SK-N-SH treated with all-trans-retinoic acid at 6 μM for 48 hours (cell line): ENCODE data around the gene CCDC63.

ENCODE experiments used
- ARNTL ChIP-seq: fragments of 450-650 bp; formaldehyde crosslinking; IDR thresholded peaks from 2 replicates; pipeline ENCODE4 v1.5.0; 2020; ENCODE audit warnings: low read depth, mild to moderate bottlenecking, moderate library complexity, borderline replicate concordance
- BACH2 ChIP-seq: fragments of 250-450 bp; sonication (Bioruptor Pico); IDR thresholded peaks from 2 replicates; pipeline ENCODE4 v1.9.0; 2021; ENCODE audit warnings: mild to moderate bottlenecking, borderline replicate concordance
- GLIS3 ChIP-seq: fragments of 250-450 bp; sonication (Bioruptor Pico); IDR thresholded peaks from 2 replicates; pipeline ENCODE4 v1.5.0; 2020; ENCODE audit warnings: mild to moderate bottlenecking, moderate library complexity
- ISL1 ChIP-seq: fragments of 250-450 bp; sonication (Bioruptor Pico); IDR thresholded peaks from 2 replicates; pipeline ENCODE4 v2.1.2; 2022; ENCODE audit warnings: mild to moderate bottlenecking, moderate library complexity
- PPARA ChIP-seq: fragments of 250-450 bp; sonication (Bioruptor Pico); IDR thresholded peaks from 2 replicates; pipeline ENCODE4 v1.5.0; 2020; ENCODE audit warnings: mild to moderate bottlenecking, borderline replicate concordance
- RARB ChIP-seq: fragments of 250-450 bp; sonication (Bioruptor Pico); IDR thresholded peaks from 2 replicates; pipeline ENCODE4 v1.8.0; 2021; ENCODE audit warnings: mild to moderate bottlenecking, moderate library complexity
- ZC3H10 ChIP-seq: fragments of 250-450 bp; sonication (Bioruptor Pico); IDR thresholded peaks from 2 replicates; pipeline ENCODE4 v1.5.1; 2021; ENCODE audit warnings: mild to moderate bottlenecking, moderate library complexity
- ZFP3 ChIP-seq: fragments of 250-450 bp; sonication (Bioruptor Pico); IDR thresholded peaks from 2 replicates; pipeline ENCODE4 v1.5.0; 2020; ENCODE audit warnings: mild to moderate bottlenecking, moderate library complexity
- ZFP30 ChIP-seq: fragments of 450-650 bp; formaldehyde crosslinking; IDR thresholded peaks from 2 replicates; pipeline ENCODE4 v1.5.0; 2022; ENCODE audit warnings: mild to moderate bottlenecking, moderate library complexity
- ZNF565 ChIP-seq: fragments of 450-650 bp; formaldehyde crosslinking; conservative IDR thresholded peaks from 2 replicates; pipeline ENCODE4 v1.5.0; 2020; ENCODE audit warnings: low read depth, mild to moderate bottlenecking, moderate library complexity
- ZNF70 ChIP-seq: fragments of 450-650 bp; formaldehyde crosslinking; IDR thresholded peaks from 2 replicates; pipeline ENCODE4 v1.5.0; 2020; ENCODE audit warnings: mild to moderate bottlenecking, moderate library complexity
- ZNF8 ChIP-seq: fragments of 450-650 bp; formaldehyde crosslinking; IDR thresholded peaks from 2 replicates; pipeline ENCODE4 v1.5.0; 2020; ENCODE audit warnings: mild to moderate bottlenecking, moderate library complexity
- TF ChIP-seq, protein P1 (sequence below): fragments of 250-450 bp; sonication (Bioruptor Pico); IDR thresholded peaks from 2 replicates; pipeline ENCODE4 v1.5.1; 2020; ENCODE audit warnings: low read depth, mild to moderate bottlenecking, moderate library complexity
- TF ChIP-seq, protein P2 (sequence below): fragments of 250-450 bp; sonication (Bioruptor Pico); IDR thresholded peaks from 2 replicates; pipeline ENCODE4 v1.8.0; 2020; ENCODE audit warnings: mild to moderate bottlenecking, moderate library complexity, borderline replicate concordance

DNA sequence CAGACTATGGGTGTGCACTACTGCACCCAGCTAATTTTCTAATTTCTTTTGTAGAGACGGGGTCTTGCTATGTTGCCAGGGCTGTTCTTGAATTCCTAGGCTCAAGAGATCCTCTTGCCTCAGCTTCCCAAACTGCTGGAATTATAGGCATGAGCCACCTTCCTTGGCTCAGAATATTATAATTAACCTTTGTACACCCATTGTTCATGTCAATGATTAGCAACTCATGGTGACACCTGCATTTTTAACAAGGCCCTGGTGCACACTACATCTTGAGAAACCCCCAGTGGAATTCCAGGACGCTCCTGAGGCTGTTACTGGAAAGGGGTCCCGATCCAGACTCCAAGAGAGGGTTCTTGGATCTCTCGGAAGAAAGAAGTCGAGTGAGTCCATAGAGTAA, 28.3 kb upstream of the CCDC63 start:
- TF ChIP-seq, protein P1, sequence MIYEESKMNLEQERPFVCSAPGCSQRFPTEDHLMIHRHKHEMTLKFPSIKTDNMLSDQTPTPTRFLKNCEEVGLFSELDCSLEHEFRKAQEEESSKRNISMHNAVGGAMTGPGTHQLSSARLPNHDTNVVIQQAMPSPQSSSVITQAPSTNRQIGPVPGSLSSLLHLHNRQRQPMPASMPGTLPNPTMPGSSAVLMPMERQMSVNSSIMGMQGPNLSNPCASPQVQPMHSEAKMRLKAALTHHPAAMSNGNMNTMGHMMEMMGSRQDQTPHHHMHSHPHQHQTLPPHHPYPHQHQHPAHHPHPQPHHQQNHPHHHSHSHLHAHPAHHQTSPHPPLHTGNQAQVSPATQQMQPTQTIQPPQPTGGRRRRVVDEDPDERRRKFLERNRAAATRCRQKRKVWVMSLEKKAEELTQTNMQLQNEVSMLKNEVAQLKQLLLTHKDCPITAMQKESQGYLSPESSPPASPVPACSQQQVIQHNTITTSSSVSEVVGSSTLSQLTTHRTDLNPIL (CRISPR knock-in tag): no peak
- TF ChIP-seq ZFP3 (no peak), BACH2 (no peak), RARB (CRISPR knock-in tag) (no peak), ARNTL (no peak), ZNF565 (CRISPR knock-in tag) (no peak), ZNF8 (CRISPR knock-in tag) (no peak), ZFP30 (CRISPR knock-in tag) (no peak), ISL1 (no peak), ZNF70 (CRISPR knock-in tag) (no peak), GLIS3 (CRISPR knock-in tag) (no peak), PPARA (CRISPR knock-in tag) (no peak), ZC3H10 (CRISPR knock-in tag) (no peak)
- TF ChIP-seq, protein P2, sequence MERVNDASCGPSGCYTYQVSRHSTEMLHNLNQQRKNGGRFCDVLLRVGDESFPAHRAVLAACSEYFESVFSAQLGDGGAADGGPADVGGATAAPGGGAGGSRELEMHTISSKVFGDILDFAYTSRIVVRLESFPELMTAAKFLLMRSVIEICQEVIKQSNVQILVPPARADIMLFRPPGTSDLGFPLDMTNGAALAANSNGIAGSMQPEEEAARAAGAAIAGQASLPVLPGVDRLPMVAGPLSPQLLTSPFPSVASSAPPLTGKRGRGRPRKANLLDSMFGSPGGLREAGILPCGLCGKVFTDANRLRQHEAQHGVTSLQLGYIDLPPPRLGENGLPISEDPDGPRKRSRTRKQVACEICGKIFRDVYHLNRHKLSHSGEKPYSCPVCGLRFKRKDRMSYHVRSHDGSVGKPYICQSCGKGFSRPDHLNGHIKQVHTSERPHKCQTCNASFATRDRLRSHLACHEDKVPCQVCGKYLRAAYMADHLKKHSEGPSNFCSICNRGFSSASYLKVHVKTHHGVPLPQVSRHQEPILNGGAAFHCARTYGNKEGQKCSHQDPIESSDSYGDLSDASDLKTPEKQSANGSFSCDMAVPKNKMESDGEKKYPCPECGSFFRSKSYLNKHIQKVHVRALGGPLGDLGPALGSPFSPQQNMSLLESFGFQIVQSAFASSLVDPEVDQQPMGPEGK: no peak
